GM18907 (cell line): ENCODE results near the gene HNRNPUL1.
"Not testable (repeated sequence)": the region's sequence is repeated elsewhere in the genome, so short reads cannot be mapped to it uniquely, and the experiment has no call there.

Experiments
- ATAC-seq: cut with Tn5 transposase; IDR thresholded peaks from one replicate; pipeline ENCODE4 v1.9.1; 2021; ENCODE audit warnings: mild to moderate bottlenecking, moderate library complexity; ENCODE audit not compliant: unreplicated experiment

HNRNPUL1 gene

GRCh38 chr19:41273076-41273475, 8.9 kb downstream of the HNRNPUL1 start:
- ATAC-seq = no peak

- no peak for ATAC-seq
Measured at GRCh38 chr19:41274802-41275201, 10.6 kb downstream of the HNRNPUL1 start.

GRCh38 chr19:41276231-41276630, 12.1 kb downstream of the HNRNPUL1 start:
- ATAC-seq = no peak

GRCh38 chr19:41278478-41278877, 14.3 kb downstream of the HNRNPUL1 start:
- no peak for ATAC-seq

GRCh38 chr19:41288673-41289530, 24.7 kb downstream of the HNRNPUL1 start:
- no peak for ATAC-seq

- not testable (repeated sequence) for ATAC-seq
Measured at GRCh38 chr19:41289814-41290213, 25.6 kb downstream of the HNRNPUL1 start.

GRCh38 chr19:41294393-41294792, 30.2 kb downstream of the HNRNPUL1 start:
- ATAC-seq = no peak

GRCh38 chr19:41295499-41295898, 31.3 kb downstream of the HNRNPUL1 start:
- ATAC-seq = no peak

GRCh38 chr19:41296433-41296871, 32.3 kb downstream of the HNRNPUL1 start:
- ATAC-seq = no peak

GRCh38 chr19:41297628-41298347, 33.6 kb downstream of the HNRNPUL1 start:
- ATAC-seq = peak; percentile 72

- ATAC-seq = peak; percentile 16
Measured at GRCh38 chr19:41298348-41298964, 34.3 kb downstream of the HNRNPUL1 start.

- no peak for ATAC-seq
Measured at GRCh38 chr19:41299046-41299754, 35.0 kb downstream of the HNRNPUL1 start.

GRCh38 chr19:41299755-41300089, 35.5 kb downstream of the HNRNPUL1 start:
- ATAC-seq = no peak

- ATAC-seq = no peak
Measured at GRCh38 chr19:41300555-41300954, 36.4 kb downstream of the HNRNPUL1 start.

GRCh38 chr19:41302624-41303351, 38.6 kb downstream of the HNRNPUL1 start:
- ATAC-seq = peak; percentile 35

GRCh38 chr19:41303954-41304353, 39.8 kb downstream of the HNRNPUL1 start:
- ATAC-seq = no peak

- no peak for ATAC-seq
Measured at GRCh38 chr19:41304706-41305483, 40.7 kb downstream of the HNRNPUL1 start.

GRCh38 chr19:41305927-41306793, 42.0 kb downstream of the HNRNPUL1 start:
- no peak for ATAC-seq
